Loucy (cell line): ENCODE measurements around the gene CTRB1.

Experiments used
- H2AFZ ChIP-seq: fragments of 200-600 bp; sonication (generic); 2 replicates; pipeline ENCODE4 v1.6.0; 2016; ENCODE audit warnings: antibody characterized with exemption, mild to moderate bottlenecking, low read length, moderate library complexity
- H3F3A ChIP-seq: fragments of 200-600 bp; 2 replicates; pipeline ENCODE4 v1.6.0; 2016; ENCODE audit warnings: antibody characterized with exemption, low read depth, mild to moderate bottlenecking
- H3K27me3 ChIP-seq: fragments of 200-600 bp; sonication (generic); 2 replicates; pipeline ENCODE4 v1.6.1; 2014; ENCODE audit warnings: low read length, mild to moderate bottlenecking; ENCODE audit not compliant: insufficient read depth, poor library complexity, severe bottlenecking
- H3K36me3 ChIP-seq: fragments of 200-600 bp; sonication (generic); 2 replicates; pipeline ENCODE4 v1.6.1; 2016; ENCODE audit warnings: low read length; ENCODE audit not compliant: insufficient read depth
- H3K4me1 ChIP-seq: fragments of 200-600 bp; sonication (generic); 2 replicates; pipeline ENCODE4 v1.5.1; 2014; ENCODE audit warnings: low read length, mild to moderate bottlenecking; ENCODE audit not compliant: insufficient read depth, poor library complexity, severe bottlenecking
- H3K4me2 ChIP-seq: fragments of 200-600 bp; sonication (generic); 2 replicates; pipeline ENCODE4 v1.6.0; 2014; ENCODE audit warnings: antibody characterized with exemption, low read length, low read depth, mild to moderate bottlenecking; ENCODE audit not compliant: poor library complexity, severe bottlenecking
- H3K4me3 ChIP-seq: fragments of 200-600 bp; sonication (generic); 2 replicates; pipeline ENCODE4 v1.5.1; 2014; ENCODE audit warnings: low read length, mild to moderate bottlenecking, mixed read lengths; ENCODE audit not compliant: poor library complexity, severe bottlenecking
- H3K79me2 ChIP-seq: fragments of 200-600 bp; sonication (generic); 2 replicates; pipeline ENCODE4 v1.6.1; 2014; ENCODE audit warnings: low read length; ENCODE audit not compliant: insufficient read depth
- H3K9ac ChIP-seq: fragments of 200-600 bp; sonication (generic); 2 replicates; pipeline ENCODE4 v1.6.0; 2014; ENCODE audit warnings: mild to moderate bottlenecking, low read depth, low read length, moderate library complexity; ENCODE audit not compliant: poor library complexity, severe bottlenecking
- H3K9me2 ChIP-seq: fragments of 200-600 bp; sonication (generic); replicated peaks from 2 replicates; pipeline ENCODE4 v1.6.1; 2016; ENCODE audit warnings: low read depth, low read length, mixed read lengths
- H3K9me3 ChIP-seq: fragments of 200-600 bp; sonication (generic); 2 replicates; pipeline ENCODE4 v1.6.1; 2014; ENCODE audit warnings: mild to moderate bottlenecking, antibody characterized with exemption, low read length, low read depth; ENCODE audit not compliant: insufficient read depth
- H4K20me1 ChIP-seq: fragments of 200-600 bp; sonication (generic); 2 replicates; pipeline ENCODE4 v1.6.0; 2014; ENCODE audit warnings: antibody characterized with exemption, low read length, mild to moderate bottlenecking; ENCODE audit not compliant: insufficient read depth, poor library complexity, severe bottlenecking
- CTCF ChIP-seq: fragments of 200-600 bp; sonication (generic); conservative IDR thresholded peaks from 2 replicates; pipeline ENCODE4 v1.5.1; 2014; ENCODE audit warnings: mild to moderate bottlenecking, antibody characterized with exemption, low read length
- EZH2phosphoT487 ChIP-seq: fragments of 200-600 bp; IDR thresholded peaks from 2 replicates; pipeline ENCODE4 v1.6.1; 2018; ENCODE audit warnings: antibody characterized with exemption, mild to moderate bottlenecking, moderate library complexity, borderline replicate concordance

Gene CTRB1

GRCh38 chr16:75226550-75227360 lies 8.0 kb downstream of the CTRB1 start:
- H3K4me2 ChIP-seq = no peak overlapping the region
- H3K9me3 ChIP-seq = no peaks in the 10 kb centered on the region
- no peak overlapping the region for H3K4me3 ChIP-seq
- H3K4me1 ChIP-seq = no peaks in the 10 kb centered on the region
- TF ChIP-seq CTCF = no peak
- TF ChIP-seq EZH2phosphoT487 = no peak
- no peaks in the 10 kb centered on the region for H3K79me2 ChIP-seq
- no peak overlapping the region for H3K9ac ChIP-seq
- H3K27me3 ChIP-seq = no peaks in the 10 kb centered on the region
- no peaks in the 10 kb centered on the region for H3K36me3 ChIP-seq
- H3K9me2 ChIP-seq = no peaks in the 10 kb centered on the region
- H3F3A ChIP-seq = no peaks in the 10 kb centered on the region
- no peak overlapping the region for H2AFZ ChIP-seq
- no peaks in the 10 kb centered on the region for H4K20me1 ChIP-seq

- TF ChIP-seq CTCF = no peak
- no peak for TF ChIP-seq EZH2phosphoT487
- Histone ChIP-seq H3K9me2 (no peaks in the 10 kb centered on the region), H3K27me3 (no peaks in the 10 kb centered on the region), H3K9ac (no peak overlapping the region), H3K79me2 (no peaks in the 10 kb centered on the region), H3K36me3 (no peaks in the 10 kb centered on the region), H3K9me3 (no peaks in the 10 kb centered on the region), H3F3A (no peaks in the 10 kb centered on the region), H3K4me2 (no peak overlapping the region), H3K4me1 (no peaks in the 10 kb centered on the region), H4K20me1 (no peaks in the 10 kb centered on the region), H3K4me3 (no peak overlapping the region), H2AFZ (no peak overlapping the region)
Measured at GRCh38 chr16:75227361-75228142, 8.8 kb downstream of the CTRB1 start.

GRCh38 chr16:75228143-75228976 lies 9.6 kb downstream of the CTRB1 start:
- Histone ChIP-seq H3K9me3 (no peaks in the 10 kb centered on the region), H3F3A (no peaks in the 10 kb centered on the region), H3K4me3 (no peak overlapping the region), H3K36me3 (no peaks in the 10 kb centered on the region), H3K9me2 (no peaks in the 10 kb centered on the region), H3K9ac (no peak overlapping the region), H3K27me3 (no peaks in the 10 kb centered on the region), H3K4me1 (no peaks in the 10 kb centered on the region), H2AFZ (no peak overlapping the region), H3K4me2 (no peak overlapping the region), H3K79me2 (no peaks in the 10 kb centered on the region), H4K20me1 (no peaks in the 10 kb centered on the region)
- TF ChIP-seq CTCF = no peak
